RPMI8226 (cell line): ENCODE results near the gene NMNAT3.
A peak's percentile ranks its signal among the peaks of the same experiment; 100 is the strongest.

Experiments
- DNase-seq: peaks from one replicate; pipeline ENCODE4 v3.0.0-alpha.2; 2015

Gene NMNAT3

DNA sequence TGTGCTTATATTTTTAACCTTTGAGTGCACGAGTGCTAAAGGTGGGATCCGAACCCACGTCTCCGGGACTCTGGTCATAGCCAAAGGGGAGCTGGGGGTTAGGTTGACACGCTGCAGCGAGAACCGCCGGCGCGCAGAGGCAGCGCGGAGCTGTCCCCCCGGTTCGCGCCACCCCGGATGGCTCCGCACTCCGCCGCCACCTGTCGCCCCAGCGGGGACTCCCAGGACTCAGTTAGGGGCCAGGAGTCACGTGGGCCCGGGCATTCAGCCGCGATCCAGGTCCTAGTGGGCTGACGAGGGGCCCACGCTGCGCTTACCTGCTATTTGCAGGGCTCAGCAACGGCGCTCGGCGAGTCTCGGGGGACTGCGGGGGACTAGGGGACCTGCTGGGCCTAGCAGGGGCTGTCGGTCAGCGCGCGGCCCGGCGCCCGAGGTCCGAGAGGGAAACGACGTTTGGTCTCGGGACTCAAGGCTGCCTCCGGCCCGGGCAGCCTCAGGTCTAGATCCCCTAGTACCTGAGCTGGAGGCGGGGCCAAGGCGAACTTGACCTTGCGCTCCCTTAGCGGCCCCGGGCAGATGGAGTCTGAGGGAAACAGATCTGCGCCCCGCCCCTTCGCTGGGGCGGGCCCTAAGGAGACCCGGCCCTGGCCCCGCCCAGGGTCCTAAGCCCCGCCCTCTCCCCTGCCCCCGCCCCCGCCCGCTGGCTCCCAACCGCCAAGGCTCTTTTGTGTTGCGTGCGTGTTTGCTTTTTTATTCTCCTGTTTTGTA is at the start of gene NMNAT3:
Gene NMNAT3, minus strand, starts transcription at position 585 of the 768 bp plus-strand sequence. CDS start 50,248 bp downstream, outside the sequence.
- DNase-seq = peak; percentile 67

- DNase-seq = no peak
Measured at GRCh38 chr3:139721370-139721769, 43.6 kb upstream of the NMNAT3 start.

GRCh38 chr3:139718415-139718814 is 40.6 kb upstream of the NMNAT3 start:
- no peak for DNase-seq

DNA sequence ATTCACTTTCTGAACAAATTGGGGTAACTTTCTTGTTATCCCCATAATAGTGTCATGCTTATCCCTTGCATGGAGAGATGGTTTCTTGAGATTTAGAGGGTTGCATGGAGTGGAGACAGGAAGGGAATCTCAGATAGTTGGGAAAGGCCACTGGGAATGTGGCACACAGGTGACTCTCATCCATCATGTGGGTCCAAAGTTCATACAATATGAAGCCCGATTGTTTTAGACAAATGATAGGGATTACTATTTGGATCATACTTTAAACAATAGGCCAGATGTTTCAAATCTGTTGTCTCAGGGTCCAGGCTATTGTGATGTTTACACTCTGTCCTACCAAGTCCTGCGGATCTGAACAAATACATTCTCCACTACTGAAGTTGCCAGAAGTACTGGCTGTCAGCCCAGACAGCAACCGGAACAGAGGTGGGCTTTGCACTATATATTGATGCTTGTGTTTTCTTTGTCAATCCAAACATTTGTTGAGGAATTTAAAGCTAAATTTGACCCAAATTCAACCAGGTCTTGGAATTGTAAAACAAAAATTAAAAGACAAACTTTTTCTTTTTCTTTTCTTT is 39.2 kb upstream of the NMNAT3 start:
- no peak for DNase-seq

GRCh38 chr3:139715743-139716360 is 38.1 kb upstream of the NMNAT3 start:
- DNase-seq = no peak

DNA sequence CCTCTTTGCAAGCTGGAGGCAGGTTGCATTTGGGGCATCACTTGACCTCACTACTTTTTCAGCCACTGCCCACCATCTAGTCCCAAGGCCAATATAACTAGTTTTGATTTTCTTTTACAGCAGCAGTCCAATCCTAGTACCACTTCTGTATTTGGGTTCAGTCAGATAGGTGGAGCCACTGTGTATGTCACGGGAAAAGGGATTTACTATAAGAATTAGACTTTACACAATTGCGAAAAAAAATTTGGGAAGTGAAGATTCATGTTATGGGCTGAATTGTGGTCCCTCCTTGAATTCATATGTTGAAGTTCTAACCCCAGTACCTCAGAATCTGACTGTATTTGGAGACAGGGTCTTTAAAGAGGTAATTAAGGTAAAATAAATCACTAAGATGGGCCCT is 37.4 kb upstream of the NMNAT3 start:
- no peak for DNase-seq

DNA sequence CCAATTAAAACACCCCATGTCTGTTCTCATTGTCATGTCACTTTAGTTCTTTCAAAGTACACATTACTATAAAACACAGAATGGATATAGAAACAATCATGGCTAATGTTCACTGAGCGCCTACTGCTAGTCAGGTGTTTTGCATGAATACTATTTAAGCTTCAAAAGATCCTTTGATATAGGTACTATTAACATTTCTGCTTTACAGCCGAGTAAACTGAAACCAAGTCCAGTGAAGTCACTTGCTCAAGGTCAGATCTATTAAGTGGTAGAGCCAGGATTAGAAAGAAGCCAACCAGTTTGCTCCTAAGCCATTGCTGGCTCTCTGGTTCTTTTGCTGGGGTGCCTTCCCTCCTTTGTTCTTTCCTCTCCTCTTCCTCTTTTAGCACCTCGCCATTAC is 32.4 kb upstream of the NMNAT3 start:
- DNase-seq = no peak

GRCh38 chr3:139705631-139706030 is 27.9 kb upstream of the NMNAT3 start:
- no peak for DNase-seq

DNA sequence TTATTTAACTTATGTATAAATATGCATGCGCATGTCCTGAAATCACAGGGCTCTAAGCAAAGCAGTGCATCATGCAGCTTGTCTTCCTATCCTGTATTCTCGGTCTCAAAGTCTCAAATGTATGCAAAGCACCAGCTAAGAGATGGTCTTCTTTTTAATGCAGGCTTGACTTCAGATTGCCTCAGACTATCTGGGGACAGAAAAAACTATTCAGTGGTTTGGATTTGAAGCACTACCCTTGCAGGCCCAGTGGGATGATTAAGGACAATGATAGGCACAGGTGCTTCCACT is 18.5 kb upstream of the NMNAT3 start:
- DNase-seq = no peak

GRCh38 chr3:139695426-139696313 is 17.9 kb upstream of the NMNAT3 start:
- no peak for DNase-seq

DNA sequence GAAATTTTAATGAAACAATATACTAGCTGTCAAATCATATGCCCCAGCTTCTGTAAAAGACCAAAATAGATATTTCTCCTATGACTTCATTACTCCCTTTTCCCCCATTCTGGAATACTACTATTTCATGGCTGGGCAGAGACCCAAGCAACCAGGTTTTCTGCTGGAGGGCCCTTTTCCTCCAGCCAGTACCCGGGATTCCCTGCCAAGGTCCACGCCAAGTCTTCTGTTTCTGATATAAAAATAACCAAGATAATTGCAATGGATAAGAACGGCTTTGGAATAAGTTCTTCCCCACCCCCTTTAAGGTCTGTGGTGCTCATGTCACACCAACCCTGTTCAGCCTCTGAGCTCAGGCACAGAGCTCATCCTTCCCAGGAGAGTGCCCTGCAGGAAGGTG is 17.2 kb upstream of the NMNAT3 start:
- DNase-seq = no peak

- DNase-seq = no peak
Measured at GRCh38 chr3:139694542-139694941, 16.8 kb upstream of the NMNAT3 start.

DNA sequence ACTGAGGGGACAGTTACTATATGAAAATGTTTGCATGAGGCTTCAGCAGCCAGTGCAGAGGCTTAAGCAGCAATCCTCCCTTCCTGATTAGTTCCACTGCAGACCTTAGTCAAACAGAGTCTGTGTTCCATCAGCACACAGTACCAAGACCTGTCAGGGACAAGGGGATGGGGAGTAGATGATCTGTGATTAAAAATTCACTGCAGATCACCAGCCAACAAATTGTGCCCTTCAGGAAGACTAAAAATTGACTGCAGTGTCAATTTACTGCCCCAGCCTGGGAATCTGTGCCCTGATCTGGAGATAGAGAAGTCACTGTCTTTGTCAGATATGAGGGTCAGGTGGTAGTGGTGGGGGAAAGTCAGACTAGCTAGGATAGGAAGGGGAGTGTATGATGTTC is 13.8 kb upstream of the NMNAT3 start:
- no peak for DNase-seq

DNA sequence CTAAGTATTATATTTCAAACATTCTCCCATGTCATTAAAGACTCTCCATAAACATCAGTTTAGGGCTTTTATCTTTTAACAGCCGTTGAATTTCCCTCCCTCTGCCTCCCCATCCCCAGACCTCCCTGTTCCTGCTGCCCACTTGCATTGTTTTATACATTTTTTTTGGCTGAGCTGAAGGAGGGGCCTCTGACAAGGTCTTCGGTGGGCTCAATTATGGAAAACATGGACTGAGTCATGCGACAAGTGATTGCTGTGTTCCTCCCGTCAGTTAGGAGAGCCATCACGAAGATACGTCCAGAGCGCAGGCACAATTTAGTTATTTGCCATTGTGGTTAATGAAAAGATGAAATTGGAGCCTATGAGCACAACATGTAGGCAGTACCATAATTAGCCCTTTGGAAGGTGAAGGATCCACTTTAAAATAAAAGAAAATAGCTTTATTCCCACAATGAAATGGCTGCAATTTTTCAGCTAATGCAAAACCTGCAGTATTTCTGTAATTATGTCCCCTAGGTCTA is 12.0 kb upstream of the NMNAT3 start:
- DNase-seq = no peak

DNA sequence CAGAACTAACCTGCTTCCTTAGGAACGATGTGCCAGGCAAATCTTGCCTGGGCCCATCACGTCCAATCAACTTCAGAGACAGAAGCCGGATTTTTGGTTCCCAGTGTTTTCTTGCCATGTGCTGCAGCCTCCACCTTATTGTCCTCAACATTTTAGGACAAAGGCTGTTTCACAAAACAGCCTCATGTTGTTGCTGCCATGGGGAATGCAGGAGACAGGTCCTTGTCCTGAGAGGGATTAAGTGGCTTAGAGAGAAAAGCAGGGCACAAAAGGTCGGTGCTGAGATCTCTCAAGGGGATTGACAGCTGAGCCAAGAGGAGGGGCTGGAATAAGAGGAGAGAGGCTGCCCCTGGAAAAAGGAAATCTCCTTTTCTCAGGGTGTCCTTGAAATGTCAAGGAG is 11.3 kb upstream of the NMNAT3 start:
- DNase-seq = no peak

- DNase-seq = no peak
Measured at GRCh38 chr3:139687431-139687830, 9.7 kb upstream of the NMNAT3 start.

GRCh38 chr3:139686624-139687023 is 8.9 kb upstream of the NMNAT3 start:
- no peak for DNase-seq

GRCh38 chr3:139686206-139686605 is 8.4 kb upstream of the NMNAT3 start:
- DNase-seq = no peak

DNA sequence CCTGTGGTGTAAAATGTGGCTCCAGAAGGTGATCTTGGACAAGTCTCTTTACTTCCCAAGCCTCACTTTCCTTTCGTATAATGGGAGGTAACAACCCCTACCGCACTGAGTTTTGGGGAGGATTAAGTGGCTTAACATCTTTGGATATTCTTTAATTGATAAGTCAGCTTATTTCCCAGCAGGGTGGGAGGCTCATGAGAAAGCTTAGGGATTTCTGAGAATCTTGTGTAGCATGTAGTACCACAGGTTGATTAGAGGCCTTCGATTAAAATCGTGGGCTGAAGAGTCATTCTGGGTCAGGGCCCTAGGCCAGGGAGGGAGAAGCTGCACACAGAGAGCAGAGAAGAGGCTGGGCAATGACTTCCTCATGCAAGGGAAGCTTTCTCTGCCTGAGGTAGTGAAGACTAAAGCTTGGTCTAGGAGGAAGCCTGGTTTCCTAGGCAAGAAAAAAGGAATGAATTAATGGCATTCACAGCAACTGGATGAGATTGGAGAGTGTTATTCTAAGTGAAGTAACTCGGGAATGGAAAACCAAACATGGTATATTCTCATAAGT is 1.5 kb upstream of the NMNAT3 start:
- DNase-seq = no peak

- DNase-seq = no peak
Measured at GRCh38 chr3:139676632-139677387, 962 bp downstream of the NMNAT3 start.

DNA sequence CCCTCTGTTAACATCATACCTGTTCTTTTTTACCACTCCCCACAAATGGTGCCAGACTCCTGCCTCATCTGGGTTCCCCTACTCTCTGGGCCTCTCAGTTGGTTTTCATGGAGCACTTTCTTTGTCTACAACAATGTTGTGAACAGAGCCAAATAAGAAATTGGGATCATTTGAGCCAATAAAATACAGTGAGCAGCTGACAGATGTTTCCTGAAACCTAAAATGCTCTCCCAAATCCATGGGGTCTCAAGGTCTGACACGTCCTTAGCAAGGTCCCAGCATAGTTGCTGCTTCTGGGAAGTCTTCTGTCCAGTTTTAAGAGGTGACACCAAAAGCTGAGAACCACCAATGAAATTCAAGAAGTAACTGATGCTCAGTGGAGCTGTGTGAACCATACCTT is 1.7 kb downstream of the NMNAT3 start:
- DNase-seq = no peak

DNA sequence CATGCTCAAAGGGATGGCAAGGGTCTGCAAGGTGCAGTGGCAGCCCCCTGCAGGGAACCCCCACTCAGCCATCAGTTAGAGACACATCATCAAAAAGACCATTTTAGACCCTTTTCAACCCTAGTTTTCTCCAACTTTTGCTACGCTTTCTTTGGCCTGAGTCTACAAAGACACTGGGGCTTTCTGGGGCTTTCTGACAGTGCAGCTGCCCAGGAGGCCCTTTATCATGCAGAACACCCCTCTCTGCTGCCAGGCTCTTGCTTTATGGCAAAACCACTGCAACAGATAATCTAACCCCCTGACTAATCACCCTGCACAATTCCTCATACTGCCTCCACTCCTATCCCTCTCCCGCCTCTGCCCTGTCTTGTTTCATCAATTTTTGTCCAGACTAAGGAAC is 2.4 kb downstream of the NMNAT3 start:
- DNase-seq = no peak
